LNCAP (cell line): ENCODE measurements around the gene LYAR.

Experiments used
- TF ChIP-seq, protein P1 (sequence below): fragments of 450-650 bp; IDR thresholded peaks from 2 replicates; pipeline ENCODE4 v1.5.1; 2017; ENCODE audit warnings: mild to moderate bottlenecking

Gene LYAR

DNA sequence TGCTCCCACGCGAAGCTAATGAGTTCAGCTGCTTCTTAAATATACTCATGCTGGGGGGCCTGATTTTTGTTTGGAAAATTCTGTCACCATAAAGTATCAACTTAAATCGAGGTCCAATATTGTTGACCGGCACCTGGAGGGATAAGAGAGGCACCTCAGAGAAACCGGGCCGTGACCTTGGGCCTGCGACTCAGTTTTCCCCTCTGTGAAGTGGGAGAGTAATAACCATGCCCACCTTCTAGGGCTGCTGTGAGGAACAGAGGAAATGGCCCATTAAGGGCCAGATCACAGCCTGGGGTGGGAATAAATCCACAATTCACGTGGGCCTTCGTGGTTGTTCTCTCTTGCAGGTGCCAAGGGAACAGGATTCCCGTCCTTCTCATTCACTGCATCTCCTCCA, 39.5 kb upstream of the LYAR start:
- TF ChIP-seq, protein P1, sequence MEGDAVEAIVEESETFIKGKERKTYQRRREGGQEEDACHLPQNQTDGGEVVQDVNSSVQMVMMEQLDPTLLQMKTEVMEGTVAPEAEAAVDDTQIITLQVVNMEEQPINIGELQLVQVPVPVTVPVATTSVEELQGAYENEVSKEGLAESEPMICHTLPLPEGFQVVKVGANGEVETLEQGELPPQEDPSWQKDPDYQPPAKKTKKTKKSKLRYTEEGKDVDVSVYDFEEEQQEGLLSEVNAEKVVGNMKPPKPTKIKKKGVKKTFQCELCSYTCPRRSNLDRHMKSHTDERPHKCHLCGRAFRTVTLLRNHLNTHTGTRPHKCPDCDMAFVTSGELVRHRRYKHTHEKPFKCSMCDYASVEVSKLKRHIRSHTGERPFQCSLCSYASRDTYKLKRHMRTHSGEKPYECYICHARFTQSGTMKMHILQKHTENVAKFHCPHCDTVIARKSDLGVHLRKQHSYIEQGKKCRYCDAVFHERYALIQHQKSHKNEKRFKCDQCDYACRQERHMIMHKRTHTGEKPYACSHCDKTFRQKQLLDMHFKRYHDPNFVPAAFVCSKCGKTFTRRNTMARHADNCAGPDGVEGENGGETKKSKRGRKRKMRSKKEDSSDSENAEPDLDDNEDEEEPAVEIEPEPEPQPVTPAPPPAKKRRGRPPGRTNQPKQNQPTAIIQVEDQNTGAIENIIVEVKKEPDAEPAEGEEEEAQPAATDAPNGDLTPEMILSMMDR, result no peak

DNA sequence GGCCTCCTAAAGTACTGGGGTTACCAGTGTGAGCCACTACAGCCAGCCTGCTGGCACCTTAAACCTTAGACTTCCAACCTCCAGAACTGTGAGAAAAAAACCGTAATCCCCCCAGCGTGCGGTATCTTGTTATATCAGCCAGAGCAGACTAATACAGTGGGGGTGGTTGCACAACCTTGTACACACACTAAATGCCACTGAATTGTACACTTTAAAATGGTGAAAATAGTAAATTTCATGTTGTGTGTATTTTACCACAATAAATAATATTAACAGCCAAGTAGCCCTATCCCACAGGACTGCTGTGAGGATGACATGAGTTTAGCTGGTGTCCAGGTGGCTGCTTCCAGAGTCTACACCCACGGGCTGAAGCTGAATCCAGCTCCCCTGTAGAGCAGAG, 38.9 kb upstream of the LYAR start:
- TF ChIP-seq, protein P1, result no peak

DNA sequence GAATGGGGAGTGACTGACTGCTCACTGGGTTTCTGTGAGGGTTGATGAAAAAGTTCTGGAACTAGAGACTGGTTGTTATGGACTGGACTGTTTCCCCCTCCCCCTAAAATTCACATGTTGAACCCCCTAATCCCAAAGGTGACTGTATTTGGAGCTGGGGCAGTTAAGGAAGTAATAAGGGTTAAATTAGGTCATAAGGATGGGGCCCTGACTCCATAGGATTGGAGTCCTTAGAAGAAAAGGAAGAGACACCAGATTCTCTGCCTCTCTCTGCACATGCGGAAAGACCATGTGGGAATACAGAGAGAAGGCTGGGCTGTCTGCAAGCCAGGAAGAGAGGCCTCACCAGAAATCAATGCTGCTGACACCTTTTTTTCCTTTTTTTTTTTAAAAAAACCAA, 38.3 kb upstream of the LYAR start:
- TF ChIP-seq, protein P1, result no peak

DNA sequence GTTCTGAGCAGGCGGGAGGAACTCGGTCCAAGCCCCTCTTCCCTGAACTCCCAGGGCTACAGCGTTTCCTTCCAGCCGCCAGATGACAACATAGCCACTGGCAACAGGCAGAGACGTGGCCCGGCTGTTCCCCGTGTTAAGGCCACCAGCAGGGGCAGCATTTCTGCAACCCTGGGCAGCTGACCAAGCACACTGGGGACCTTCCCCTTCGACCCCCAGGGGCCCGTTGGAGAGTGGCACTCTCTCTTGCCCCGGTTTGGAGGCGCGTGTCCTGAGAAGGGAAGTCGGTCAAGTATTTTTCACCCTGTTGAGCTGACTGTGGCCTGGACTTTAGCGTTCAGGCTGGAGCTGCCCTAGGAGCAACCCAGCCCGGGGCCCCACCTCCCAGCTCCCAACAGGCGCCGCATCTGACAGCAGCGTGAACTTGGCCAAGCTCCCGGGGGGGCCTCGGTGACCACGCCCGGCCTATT, 37.7 kb upstream of the LYAR start:
- TF ChIP-seq, protein P1, result no peak

DNA sequence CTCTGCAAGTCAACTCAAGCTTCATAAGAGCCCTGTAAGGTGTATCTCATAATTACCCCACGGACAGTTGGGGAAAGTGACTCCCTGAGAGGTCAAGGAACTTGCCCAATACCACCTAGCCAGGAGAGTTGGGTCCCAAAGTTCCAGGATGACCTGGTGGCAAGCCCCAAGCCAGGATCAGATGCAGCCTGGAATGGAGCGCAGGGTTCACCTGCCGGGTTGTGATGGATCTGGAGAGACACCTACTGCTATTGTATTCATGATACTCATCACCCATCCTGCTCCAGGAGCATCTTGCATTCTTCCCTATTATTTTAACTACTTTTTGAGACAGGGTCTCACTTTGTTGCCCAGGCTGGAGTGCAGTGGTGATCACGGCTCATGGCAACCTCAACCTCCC, 36.2 kb upstream of the LYAR start:
- TF ChIP-seq, protein P1, result no peak

DNA sequence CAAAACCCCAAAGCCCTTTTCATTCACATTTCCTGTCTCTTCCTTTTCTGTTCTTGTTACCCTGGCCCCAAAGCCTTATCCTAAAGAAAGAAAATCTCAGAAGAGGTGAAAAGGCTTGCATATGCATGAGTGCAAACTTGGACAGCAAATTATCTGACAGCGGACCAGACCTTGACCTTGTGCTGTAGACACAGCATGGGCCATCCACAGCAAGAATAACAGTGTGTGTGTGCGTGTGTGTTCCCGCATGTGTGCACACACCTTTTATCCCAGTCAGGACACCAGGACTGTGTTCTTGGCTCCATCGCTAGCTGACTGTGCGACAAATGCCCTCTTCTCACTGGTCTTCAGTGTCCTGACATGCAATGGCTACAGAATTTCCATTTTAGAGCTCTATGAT, 35.4 kb upstream of the LYAR start:
- TF ChIP-seq, protein P1, result no peak

DNA sequence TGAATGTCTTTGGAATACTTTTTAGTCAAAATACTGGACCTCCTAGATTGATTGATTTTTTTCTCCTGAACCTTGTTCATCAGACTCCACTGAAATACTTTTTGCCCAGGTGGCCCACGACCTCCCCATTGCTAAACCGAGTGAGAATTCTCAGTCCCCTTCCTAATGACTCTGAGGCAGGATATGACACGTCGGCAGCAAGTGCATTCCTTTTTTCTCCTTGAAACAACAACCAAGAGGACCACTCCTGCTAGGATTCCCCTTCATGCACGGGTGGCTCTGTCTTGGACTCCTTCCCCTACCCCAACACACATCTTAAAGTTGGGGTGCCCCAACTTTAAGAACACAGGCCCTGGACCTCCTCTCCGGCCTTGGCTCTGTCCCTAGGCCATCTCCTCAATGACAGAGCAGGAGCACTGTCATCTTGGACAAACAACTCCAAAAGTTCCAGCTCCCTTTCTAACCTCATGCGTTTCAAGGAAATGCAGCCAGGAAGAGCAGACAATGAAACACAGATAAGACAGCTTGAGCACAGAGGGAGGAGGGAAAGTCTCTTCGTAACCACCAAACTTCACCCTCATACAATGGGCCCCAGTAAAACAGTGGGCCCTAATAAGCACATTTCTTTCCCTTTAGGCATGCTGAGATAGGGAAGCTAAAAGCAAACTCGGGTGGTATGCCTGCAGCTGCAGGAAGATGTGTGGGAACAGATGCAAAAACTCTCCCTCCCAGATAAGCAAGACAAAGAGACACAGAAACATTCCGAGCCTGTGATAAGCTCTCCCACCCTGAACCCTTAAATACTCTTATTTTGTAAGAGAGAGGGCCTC, 34.0 kb upstream of the LYAR start:
- TF ChIP-seq, protein P1, result no peak
